HEK293 (cell line): ENCODE results near the gene GBX1.

ENCODE experiments used
- CTCF ChIP-seq: fragments of 450-650 bp; formaldehyde crosslinking; IDR thresholded peaks from 2 replicates; pipeline ENCODE4 v1.5.1; 2016; ENCODE audit warnings: missing biosample characterization, missing genetic modification characterization
- ELK4 ChIP-seq: IDR thresholded peaks from 2 replicates; pipeline ENCODE4 v1.6.1; 2011; ENCODE audit warnings: mild to moderate bottlenecking, low read depth, low read length, borderline replicate concordance
- KLF9 ChIP-seq: fragments of 450-650 bp; formaldehyde crosslinking; IDR thresholded peaks from 2 replicates; pipeline ENCODE4 v1.5.1; 2016; ENCODE audit warnings: missing biosample characterization, missing genetic modification characterization, low read depth
- PBX3 ChIP-seq: sonication (generic); formaldehyde crosslinking; IDR thresholded peaks from 2 replicates; pipeline ENCODE4 v1.8.1; 2022; ENCODE audit warnings: mild to moderate bottlenecking, moderate library complexity, missing genetic modification reagents
- PRDM4 ChIP-seq: fragments of 450-650 bp; formaldehyde crosslinking; IDR thresholded peaks from 2 replicates; pipeline ENCODE4 v1.5.1; 2017; ENCODE audit warnings: missing biosample characterization, missing genetic modification characterization
- SP7 ChIP-seq: fragments of 450-650 bp; formaldehyde crosslinking; IDR thresholded peaks from 2 replicates; pipeline ENCODE4 v1.5.1; 2016; ENCODE audit warnings: missing biosample characterization, missing genetic modification characterization
- TCF7L2 ChIP-seq: IDR thresholded peaks from 2 replicates; pipeline ENCODE4 v1.6.1; 2011; ENCODE audit warnings: low read depth, mild to moderate bottlenecking, inconsistent platforms, low read length, moderate library complexity, borderline replicate concordance
- YY1 ChIP-seq: fragments of 450-650 bp; formaldehyde crosslinking; IDR thresholded peaks from 2 replicates; pipeline ENCODE4 v1.5.1; 2018; ENCODE audit warnings: missing biosample characterization, missing genetic modification characterization
- ZNF350 ChIP-seq: fragments of 450-650 bp; formaldehyde crosslinking; IDR thresholded peaks from 2 replicates; pipeline ENCODE4 v1.5.0; 2017; ENCODE audit warnings: missing biosample characterization, mild to moderate bottlenecking, missing genetic modification characterization
- ZNF426 ChIP-seq: fragments of 450-650 bp; formaldehyde crosslinking; IDR thresholded peaks from 2 replicates; pipeline ENCODE4 v1.5.1; 2017; ENCODE audit warnings: missing biosample characterization, missing genetic modification characterization, mild to moderate bottlenecking, inconsistent platforms, moderate library complexity
- ZNF610 ChIP-seq: fragments of 450-650 bp; formaldehyde crosslinking; IDR thresholded peaks from 2 replicates; pipeline ENCODE4 v1.5.1; 2016; ENCODE audit warnings: missing biosample characterization, missing genetic modification characterization, borderline replicate concordance
- ZNF791 ChIP-seq: fragments of 450-650 bp; formaldehyde crosslinking; IDR thresholded peaks from 2 replicates; pipeline ENCODE4 v1.5.1; 2016; ENCODE audit warnings: missing biosample characterization, missing genetic modification characterization

- TF ChIP-seq ELK4 (no peak), PBX3 (no peak), CTCF (tag by site-specific recombination) (peak; percentile 94), PRDM4 (tag by site-specific recombination) (no peak), ZNF610 (tag by site-specific recombination) (0 out of 2 replicates have a peak, but pooled peaks have one; percentile 10), KLF9 (tag by site-specific recombination) (peak; percentile 91), ZNF426 (no peak), YY1 (tag by site-specific recombination) (no peak), TCF7L2 (no peak), SP7 (tag by site-specific recombination) (no peak; the same call in 1 of the 2 replicates), ZNF350 (tag by site-specific recombination) (no peak), ZNF791 (tag by site-specific recombination) (0 out of 2 replicates have a peak, but pooled peaks have one; percentile 13)
Measured at GRCh38 chr7:151168003-151168786, 701 bp upstream of the GBX1 start.
